Activated T-cell treated with anti-CD3 and anti-CD28 coated beads, Interleukin-2, amount 50 U/mL, for 1 hour (primary cell): Measurements from ENCODE around the gene TIMP2.
"Not testable (repeated sequence)": the region's sequence is repeated elsewhere in the genome, so short reads cannot be mapped to it uniquely, and the experiment has no call there.

Source experiments
- DNase-seq: peaks from one replicate; pipeline ENCODE4 v3.0.0-alpha.2; 2020

TIMP2 gene

DNA sequence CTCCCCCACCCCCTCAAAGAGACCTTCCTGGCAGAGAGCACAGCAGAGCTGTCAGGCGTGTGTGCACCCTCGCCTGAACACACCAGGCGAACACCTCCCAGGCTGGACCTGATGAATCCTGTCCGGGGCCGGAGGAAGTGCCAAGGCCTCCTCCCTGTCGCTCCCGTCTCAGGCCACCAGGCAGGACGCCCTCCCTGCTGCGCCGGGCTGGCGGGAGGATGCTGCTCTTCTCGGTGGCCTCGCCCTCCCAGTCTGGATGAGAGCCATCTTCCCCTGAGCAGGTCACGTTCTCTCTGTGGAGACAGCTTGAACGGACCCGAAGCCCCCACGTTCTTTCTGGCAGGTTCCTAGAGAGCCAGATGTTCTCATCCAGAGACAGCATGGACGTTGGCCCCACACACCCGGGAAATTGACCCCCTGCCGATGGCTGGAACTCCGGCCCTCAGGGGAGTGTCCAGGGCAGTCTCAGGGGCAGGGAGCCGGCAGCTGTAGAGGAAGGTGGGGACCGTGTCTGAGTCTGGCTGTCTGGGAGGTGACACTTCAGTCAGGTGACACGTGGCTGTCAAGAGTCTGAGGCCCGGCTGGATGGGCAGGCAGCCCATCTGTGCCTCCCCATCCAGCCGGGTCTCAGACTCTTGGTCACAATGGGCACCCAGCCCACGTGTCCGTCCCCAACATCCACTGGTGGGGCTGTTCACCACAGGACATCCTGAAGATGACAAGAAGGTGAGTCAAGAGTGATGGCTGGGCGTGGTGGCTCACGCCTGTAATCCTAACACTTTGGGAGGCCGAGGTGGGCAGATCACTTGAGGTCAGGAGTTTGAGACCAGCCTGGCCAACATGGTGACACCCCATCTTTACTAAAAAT lies 5.0 kb upstream of the TIMP2 start:
- DNase-seq = no peak

DNA sequence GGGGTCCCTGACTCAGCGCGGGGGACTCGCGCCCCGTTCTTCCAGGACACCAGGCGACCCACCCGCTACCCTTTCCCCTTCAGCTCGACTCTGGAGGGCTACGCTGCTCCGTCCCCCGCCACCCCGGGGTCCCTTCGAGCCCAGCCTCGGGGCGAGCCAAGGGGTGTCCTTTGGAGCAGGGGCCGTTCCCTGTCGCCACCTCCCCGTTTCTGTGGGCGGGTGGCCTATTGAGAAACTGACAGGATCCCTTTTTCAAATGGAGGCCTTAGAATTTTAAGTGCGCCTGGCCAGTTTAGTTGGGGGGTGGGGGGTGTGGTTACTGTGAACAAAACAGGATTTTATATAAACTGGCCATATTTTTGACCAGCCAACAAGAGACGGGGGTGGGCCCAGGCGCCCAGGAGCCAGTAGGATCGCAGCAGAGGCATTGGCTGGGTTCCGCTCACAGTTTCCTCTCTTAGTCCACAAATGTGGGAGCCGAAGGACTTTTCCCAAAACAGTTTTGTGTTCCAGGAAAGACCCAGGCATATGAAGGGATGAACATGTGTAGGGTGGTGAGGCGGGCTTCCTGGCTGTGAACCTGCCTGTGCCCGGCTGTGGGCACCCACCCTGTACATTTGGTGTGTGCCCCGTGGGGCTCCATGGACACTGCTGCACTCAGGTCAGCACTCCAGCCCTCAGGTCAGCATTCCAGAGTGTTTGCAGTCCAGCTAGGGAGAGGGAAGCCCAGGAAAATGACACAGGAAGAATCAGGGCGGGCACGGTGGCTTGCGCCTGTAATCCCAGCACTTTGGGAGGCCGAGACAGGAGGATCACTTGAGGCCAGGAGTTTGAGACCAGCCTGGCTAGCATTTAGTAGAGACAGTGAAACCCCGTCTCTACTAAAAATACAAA lies 722 bp upstream of the TIMP2 start:
- no peak for DNase-seq

DNA sequence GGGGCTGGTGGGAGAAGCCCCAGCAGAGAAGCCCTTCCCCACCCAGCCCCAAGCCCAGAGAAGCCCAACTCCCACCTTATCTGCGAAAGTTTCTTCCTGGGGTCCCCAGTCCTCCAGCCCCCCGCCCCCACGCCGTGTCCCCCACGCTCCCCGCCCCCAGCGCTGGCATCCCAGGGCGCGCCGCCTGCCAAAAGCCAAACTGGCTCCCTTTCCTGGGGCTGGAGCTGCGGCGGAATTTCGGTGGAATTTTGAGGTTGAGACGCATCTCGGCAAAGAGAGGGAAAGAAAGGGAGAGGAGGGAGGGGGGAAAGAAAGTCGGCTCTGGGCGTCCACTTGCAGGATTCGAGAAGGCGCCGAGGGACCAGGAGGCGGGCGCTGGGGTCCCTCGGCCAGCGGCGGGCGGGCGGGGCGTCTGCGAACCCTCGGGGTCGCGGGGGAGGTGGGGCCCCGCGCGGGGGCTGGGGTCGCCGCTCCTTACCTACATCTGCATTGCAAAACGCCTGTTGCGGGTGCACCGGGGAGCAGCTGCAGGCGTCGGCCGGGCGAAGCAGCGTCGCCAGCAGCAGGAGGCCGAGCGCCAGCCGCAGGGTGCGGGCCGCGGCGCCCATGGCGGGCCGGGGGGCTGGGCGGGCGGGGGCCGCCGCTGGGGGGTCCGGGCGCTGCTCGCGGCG lies 571 bp downstream of the TIMP2 start:
- DNase-seq = peak; percentile 35

DNA sequence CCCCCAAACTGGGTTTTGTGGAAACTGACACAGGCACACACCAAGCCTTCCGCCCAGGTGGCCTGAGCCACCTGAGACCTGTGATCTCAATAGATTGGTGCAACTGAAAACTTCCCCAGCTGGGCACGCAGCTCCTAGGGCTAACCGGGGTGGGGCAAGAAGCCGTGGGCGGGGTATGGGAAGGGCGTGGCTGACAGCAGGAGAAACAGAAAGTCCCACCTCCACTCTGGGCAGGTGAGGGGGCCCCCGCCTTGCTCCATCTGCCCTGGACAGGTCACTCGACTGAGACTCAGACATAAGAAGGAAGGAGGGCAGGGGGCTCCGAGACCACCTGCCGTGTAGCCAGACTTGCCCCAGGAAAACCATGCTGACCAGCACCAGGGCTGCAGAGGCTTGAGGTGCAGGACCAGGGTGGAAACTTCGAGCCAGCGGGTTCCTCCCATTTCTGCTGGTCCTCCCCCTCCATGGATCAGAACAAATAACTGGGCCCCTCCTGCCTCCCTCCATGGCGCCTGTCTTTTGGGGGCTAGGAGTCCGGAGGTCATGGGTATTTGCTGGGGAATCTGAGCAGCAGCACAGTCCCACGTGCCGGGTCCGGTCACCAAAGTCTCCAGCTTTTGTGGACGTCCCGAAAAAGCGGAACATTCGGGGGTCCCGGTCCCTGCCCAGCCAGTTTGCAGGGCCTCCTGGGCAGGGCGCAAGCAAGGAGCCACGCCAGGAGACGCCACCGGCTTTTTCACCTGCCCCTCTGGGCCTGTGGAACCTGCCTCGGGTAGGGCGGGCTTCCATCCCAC lies 1.3 kb downstream of the TIMP2 start:
- peak; percentile 67 for DNase-seq

DNA sequence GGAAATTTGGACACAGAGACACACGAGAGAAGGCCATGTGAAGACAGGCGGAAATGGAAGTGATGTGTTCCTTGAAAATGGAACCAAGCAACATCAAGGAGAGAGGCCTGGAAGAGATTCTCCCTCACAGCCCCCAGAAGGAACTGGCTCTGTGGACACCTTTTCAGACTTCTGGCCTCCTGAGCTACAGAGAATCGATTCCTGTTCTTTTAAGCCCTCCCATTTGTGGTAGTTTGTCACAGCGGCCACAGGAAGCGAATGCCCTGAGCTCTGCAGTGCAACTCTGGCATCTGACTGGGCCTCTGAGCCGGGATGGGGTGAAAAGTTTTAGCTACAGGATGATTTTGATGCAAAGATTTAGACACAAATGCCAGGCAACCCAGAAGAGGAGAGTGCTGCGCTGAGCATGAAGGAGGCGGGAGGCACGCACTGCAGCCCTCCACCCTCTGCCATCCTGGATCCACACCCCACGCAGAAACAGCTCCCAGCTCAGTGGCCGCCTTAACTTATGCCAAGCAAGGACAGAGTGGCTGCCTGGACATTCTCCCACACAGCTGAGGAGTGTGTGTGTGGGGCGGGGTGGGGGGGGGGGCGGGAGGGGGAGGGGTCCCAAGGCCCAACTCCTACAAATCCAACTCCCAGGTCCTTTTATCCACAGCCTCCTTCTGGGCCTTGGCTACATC lies 2.2 kb downstream of the TIMP2 start:
- no peak for DNase-seq

DNA sequence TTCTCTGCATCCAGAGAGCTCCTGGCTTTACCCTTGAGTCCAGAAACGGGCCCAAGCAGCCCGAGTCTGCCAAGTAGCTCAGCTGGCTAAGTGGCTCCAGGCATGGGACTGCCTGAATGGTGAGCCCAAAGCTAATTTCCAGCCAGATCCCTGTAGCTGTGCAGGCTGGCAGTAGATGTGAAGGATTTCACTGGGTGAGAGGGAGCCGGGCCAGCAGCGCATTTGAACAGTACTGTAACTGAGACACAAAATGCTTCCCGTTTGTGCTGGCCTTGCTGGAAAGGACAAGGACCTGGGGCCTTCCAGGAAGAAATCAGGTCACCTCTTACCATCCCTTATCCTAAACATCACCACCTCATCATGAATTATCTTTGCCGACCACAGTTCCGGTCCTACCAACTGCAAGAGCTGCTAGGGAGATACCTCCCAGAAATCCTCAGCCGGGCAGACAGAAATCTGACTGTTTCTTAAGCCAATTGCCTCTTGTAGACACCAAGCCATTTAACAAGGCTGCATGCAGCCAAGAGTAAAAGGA lies 3.7 kb downstream of the TIMP2 start:
- no peak for DNase-seq

DNA sequence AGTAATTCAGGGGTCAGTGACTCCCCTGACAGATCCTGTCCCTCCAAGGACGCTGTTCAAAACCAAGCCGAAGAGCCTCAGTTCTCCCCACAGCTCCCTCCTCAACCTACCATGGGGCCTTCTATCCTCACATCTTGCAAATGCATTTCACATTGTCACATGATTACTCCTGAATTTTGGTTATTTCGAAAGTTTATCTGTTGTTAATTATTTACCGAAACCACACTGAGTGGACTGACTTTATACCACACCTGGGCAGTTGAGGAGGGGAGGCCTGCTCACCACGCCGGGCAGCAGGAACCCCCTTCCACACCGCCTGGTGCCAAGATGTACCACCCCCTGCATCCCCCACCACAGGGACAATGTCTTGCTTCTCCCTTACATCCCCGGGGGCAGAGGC lies 4.7 kb downstream of the TIMP2 start:
- DNase-seq = no peak

DNA sequence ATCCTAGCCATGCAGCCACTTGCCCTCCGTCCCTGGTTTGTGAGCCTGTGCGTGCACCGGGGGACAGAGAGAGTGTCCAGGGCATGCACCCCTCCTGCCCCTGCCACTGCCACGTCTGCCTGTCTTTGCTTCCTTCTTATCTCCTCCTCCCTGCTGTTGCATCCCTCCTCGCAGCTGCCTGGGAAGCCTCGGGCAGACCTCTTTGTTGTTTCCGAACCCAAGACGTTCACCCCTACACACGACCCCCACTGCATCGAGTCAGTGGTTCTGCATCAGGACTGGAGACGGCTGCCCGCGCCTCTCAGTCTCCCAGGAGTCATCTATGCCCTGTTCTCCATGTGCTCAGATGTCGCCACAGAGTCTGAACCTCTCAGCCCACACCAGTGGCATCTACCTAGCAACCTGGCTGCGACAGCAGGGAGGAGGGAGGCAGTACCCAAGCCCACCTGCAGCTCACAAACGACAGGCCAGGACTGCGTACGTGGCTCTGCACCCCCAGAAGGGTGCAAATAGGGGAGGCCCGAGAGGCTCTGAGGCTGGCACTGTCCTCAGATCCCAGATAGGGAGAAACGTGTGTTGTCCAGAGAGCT lies 5.2 kb downstream of the TIMP2 start:
- DNase-seq = no peak

DNA sequence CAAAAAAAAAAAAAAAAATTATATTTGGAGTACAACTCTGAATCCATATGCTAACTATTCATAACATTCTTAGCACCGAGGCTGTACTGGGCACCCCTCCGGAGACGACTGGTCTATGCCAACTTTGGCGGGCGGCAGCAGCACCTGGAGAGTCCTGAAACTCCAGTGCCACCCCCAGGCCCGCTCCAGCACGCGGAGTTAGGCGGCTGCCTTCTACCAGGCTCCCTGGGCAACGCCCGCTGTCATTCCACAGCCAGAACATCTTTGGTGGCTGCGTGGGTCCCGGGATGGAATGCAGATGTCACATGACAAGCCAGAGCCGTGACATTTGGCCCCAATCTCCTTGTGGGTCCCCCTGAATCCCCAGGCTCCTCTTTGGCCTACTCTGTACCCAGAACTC lies 6.2 kb downstream of the TIMP2 start:
- DNase-seq = no peak

DNA sequence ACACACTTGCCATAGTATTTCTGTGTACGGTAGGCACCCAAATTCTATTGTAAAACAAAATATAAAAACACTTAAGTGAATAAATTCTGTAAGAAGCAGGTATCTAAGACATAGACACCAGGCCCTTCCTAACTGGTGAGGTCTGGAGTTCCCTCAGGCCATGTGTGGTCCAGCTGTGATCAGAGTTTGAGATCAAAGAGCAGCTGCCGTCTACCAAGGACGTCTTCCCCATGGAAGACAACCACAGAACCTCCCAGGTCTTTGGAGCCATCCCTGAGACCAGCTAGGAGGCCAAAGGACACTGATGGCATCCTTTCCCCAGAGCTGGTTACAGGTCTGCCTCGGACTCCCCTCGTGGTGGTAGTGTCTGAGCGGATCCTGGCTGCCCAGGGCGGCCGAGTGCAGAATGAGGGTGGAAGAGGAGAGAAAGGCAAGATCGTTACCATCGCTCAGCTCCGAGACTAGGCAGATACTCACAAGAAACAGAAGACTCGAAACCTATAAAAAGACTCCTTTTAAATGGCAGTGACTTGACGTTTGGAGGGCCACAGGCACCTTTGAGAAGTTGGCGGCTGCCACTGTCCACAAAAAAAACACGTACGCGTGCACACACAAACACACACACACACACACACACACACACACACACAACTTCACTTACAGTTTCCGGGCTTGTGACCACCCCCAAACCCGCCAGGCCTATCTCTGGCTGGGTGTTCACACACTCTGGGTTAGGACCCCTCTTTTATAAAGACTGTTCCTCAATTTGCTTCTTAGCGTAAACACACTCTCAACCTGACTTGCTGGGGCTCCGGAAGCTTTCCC lies 7.5 kb downstream of the TIMP2 start:
- no peak for DNase-seq

DNA sequence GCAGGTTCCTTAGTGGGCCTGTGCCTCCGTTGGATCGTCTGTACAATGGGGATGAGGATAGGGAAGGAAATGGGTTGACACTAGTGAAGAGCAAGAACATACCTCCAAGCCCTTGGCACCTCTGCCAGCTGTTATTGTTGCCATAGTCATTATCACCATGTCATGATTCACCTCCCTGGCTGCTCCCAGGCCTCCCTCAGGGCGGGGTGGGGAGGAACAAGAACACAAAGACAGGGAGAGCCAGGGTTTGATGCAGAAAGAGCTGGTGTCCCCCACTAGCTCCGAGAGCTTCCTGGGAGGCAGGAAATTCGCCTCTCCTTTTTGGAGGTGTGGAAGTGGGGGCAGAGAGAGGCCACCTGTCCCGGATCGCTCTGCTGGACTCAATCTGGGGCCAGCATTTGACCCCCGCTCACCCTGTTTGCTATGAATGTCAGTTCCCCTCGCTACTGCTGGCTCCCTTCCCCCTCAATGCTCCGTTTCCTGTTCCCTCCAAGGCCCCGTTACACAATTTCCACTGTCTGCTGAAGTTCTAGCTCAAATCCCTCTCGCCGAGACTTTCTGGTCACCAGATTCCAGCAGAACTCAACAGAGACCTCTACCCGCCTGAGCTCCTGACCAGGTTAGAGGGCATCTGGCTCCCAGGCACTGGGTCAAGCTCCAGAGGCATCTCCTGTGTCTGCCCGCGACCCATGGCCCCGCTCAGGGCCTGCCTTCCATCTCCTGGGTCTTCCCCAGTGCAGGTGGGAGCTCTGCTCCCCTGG lies 9.1 kb downstream of the TIMP2 start:
- DNase-seq = no peak

DNA sequence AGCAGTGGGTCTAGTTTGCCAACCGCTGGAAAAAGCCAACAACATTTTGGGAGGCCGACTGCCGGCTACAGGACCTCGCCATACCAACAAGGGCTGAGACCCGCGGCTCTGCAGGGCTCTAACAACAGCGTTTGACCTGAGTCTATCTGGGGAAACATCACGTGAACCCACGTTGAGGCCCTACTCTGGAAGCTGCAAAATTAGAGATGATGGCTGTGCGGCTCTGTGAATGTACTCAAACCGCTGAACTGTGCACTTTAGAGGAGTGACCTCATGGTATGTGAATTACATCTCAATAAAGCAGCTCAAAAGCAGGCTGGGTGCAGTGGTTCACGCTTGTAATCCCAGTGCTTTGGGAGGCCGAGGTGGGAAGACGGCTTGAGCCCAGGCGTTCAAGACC lies 12.1 kb downstream of the TIMP2 start:
- no peak for DNase-seq

DNA sequence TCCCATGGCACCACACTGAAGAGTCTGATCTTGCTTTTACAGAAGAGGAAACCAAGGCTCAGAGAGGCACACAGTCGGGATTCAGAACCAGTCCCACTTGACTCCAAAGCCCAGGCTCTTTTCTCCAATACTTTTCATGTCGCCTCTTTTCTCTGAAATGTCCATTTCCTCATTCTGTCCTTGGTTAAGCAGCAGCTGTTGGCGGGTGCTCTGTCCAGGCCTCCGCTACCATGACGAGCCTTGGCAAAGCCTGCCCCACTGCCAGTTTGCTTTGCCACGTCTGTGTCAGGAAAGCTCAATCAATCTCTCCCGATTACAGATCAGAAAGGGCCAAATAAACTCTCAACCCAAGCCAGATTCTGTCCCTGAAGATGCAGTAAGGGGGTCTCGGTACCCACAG lies 13.1 kb downstream of the TIMP2 start:
- DNase-seq = no peak

DNA sequence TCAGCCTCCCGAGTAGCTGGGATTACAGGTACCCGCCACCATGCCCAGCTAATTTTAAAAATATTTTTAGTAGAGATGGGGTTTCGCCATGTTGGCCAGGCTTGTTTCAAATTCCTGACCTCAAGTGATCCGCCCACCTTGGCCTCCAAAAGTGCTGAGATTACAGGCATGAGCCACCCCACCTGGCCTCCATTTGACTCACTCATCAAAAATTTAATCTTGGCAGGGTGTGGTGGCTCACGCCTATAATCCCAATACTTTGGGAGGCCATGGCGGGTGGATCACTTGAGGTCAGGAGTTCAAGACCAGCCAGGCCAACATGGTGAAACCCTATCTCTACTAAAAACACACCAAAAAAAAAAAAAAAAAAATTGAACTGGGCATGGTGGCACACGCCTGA lies 13.6 kb downstream of the TIMP2 start:
- DNase-seq = not testable (repeated sequence)

DNA sequence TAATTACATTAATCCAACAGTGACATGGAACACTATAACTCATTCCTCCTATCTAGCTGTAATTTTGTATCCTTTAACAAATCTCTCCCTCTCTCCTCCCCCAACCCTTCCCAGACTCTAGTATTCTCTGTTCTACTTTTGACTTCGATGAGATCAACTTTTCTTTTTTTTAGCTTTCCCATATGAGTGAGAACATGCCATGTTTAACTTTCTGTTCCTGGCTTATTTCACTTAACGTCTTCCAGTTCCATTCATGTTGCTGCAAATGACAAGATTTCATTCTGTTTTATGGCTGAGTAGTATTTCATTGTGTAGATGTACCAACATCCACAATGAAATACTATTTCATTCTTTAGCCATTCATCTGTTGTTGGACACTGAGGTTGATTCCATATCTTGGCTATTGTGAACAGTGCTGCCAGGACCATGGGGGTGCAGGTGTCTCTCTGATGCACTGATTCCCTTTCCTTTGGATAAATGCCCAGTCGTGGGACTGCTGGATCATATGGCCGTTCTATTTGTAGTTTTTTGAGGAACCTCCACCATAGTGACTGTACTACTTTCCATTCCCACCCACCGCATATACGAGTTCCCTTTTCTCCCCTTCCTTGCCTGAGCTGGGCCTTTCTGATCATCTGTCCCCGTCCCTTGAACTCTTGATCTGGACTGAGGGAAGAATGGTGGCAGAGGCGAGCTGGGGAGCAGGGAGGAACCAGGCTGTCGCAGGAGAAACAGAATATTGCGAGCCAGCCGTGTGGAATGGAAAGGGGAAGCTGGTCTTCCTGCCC lies 14.5 kb downstream of the TIMP2 start:
- no peak for DNase-seq

DNA sequence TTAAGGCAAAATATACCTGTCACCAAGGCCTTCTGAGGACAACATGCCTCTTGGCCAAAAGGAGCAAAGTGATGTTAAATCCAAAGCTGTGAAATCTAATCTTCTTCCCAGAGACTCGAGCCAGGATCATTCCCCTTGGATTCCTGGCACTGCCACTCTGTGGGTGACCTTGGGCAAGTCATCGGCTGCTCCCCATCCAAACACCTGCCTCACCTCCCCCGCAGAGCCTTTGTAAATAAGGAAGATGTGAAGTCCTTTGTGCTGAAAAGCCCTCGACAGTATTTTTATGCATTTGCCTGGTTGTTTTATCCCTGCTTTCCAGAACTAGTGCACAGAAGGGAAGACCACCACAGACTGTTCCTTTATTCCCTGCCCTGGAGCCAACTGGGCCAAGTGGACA lies 16.8 kb downstream of the TIMP2 start:
- DNase-seq = no peak

DNA sequence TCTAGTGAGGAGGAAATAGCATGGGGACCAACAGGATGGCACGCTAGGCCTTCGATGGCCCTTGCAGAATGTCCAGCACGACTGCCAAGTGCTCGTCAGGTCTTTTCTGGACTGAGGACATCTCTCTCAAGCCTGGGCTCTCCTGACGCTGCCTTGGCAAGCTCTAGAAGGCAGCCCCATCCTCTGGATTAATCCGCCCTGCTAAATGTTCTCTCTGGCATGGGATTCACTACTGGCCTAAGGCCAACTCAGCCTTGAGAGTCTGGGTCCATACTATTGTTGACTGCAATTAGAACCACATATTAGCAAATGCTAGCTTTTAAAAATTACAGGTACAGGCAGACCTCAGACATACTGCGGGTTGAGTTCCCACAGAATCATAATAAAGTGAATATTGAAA lies 19.6 kb downstream of the TIMP2 start:
- DNase-seq = no peak

DNA sequence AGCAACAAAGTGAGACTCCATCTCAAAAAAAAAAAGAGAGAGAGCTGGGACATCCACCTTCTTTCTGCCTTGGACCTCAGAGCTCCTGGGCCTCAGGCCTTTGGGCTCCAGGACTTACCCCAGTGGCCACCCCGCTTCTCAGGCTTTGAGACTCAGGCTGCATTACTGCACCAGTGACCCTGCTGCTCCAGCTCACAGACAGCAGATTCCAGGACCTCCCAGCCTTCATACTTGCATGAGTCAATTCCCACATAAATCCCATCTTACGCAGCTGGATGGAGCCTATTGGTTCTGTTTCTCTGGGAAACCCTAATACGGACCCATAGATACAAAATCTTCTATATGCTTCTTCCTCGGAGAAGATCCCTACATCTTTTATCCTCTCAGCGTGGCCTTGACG lies 20.1 kb downstream of the TIMP2 start:
- DNase-seq = no peak

DNA sequence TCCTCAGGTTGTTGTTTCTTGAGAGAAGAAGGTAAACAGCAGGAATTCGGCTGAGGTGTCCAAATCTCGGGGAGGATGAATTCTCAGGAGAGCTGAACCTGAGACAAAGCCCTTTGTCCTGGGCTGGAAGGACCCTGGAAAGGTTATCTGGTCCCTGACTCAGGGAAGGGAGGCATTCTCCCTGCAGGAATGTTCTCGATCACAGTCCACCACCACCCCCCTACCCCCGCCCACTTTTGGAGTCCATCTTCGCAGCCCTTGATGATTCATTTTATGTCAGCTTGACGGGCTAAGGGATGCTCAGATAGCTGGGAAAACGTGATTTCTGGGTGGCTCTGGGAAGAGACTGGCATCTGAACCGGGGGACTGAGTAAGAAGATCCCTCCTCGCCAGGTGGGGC lies 20.8 kb downstream of the TIMP2 start:
- DNase-seq = no peak
